Peyer's patch (tissue), 4 donors: Measurements from ENCODE around the gene ACTN4.
A peak's percentile ranks its signal among the peaks of the same experiment; 100 is the strongest.

Experiments
- CTCF ChIP-seq, 6 experiments: fragments of 450-650 bp in 4 of 6; fragments of 200-600 bp in 2 of 6; sonication (generic) in 1 of 6; IDR thresholded peaks; one replicate each; pipeline ENCODE4 v1.5.1; 2017 to 2019; ENCODE audit warnings: antibody characterized with exemption in 6 of 6, mild to moderate bottlenecking in 3 of 6, moderate library complexity in 1 of 6
- POLR2A ChIP-seq, 2 donors: fragments of 450-650 bp; IDR thresholded peaks; one replicate each; pipeline ENCODE4 v1.5.1; 2017; ENCODE audit warnings: antibody characterized with exemption in 2 of 2, mild to moderate bottlenecking in 2 of 2, moderate library complexity in 2 of 2

GRCh38 chr19:38697641-38698071, 50.2 kb downstream of the ACTN4 start:
- TF ChIP-seq CTCF (IDR thresholded peaks at IDR 0.05) (no peak), POLR2A (IDR thresholded peaks at IDR 0.05) (peak in 1 of 2 donors; percentile 40)
